Measurements from ENCODE around the gene VTI1A.

VTI1A gene

DNA sequence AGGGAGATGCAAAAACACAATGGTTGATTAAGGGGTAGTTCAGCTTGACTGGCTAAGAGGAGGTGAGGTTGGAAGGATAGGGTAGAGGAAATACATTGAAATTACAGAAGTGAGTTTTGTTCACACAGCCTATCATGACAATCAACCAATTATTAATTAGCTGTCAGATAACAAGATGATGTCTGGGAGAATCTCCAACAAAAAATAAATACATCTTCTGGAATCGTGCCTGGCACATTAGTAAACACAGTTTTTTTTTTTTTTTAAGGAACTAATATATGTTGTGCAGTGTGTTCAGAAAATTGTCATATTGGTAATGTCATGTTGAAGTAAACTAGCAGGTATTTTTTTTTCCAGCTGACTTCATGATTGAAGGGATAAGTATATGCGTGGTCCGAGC is 171.8 kb downstream of the VTI1A start:
- Histone ChIP-seq H3K79me2 (ENCODE audit: insufficient read depth, low read depth) (no peaks in the 10 kb centered on the region), H3K27ac (no peak overlapping the region), H3K9ac (no peak overlapping the region), H3K36me3 (ENCODE audit: insufficient read depth) (no peaks in the 10 kb centered on the region), H2AFZ (ENCODE audit: low read depth) (no peak overlapping the region), H4K20me1 (ENCODE audit: insufficient read depth) (no peaks in the 10 kb centered on the region), H3K4me1 (ENCODE audit: low read depth, poor library complexity, severe bottlenecking) (no peaks in the 10 kb centered on the region), H3K4me2 (no peak overlapping the region), H3K4me3 (IDR thresholded peaks at IDR 0.05; ENCODE audit: insufficient read depth, low read depth, low read length) (no peak overlapping the region), H3K27me3 (ENCODE audit: insufficient read depth, low read depth) (no peaks in the 10 kb centered on the region)
- TF ChIP-seq, protein P1, sequence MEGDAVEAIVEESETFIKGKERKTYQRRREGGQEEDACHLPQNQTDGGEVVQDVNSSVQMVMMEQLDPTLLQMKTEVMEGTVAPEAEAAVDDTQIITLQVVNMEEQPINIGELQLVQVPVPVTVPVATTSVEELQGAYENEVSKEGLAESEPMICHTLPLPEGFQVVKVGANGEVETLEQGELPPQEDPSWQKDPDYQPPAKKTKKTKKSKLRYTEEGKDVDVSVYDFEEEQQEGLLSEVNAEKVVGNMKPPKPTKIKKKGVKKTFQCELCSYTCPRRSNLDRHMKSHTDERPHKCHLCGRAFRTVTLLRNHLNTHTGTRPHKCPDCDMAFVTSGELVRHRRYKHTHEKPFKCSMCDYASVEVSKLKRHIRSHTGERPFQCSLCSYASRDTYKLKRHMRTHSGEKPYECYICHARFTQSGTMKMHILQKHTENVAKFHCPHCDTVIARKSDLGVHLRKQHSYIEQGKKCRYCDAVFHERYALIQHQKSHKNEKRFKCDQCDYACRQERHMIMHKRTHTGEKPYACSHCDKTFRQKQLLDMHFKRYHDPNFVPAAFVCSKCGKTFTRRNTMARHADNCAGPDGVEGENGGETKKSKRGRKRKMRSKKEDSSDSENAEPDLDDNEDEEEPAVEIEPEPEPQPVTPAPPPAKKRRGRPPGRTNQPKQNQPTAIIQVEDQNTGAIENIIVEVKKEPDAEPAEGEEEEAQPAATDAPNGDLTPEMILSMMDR (conservative IDR thresholded peaks at IDR 0.05; ENCODE audit: low read depth, low read length), result no peak

DNA sequence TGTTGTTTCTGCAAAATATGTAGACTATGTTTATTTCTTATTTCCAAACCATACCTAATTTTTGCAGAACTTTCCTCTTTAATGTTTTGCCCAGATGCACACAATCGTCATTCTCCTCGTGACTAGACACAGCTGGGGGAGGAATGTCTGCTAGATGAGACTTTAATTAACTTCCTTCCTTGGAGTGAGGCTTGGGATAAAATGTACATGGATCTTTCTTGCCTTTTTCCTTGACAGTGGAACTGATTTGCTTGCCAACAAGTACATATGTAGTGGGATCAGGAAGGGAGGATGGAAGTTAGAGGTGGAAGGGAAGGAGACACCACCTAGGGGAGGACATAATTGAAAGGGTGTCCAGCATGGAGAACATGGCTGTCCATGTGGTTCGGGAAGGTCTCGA is 172.5 kb downstream of the VTI1A start:
- no peak overlapping the region for H3K9ac ChIP-seq
- H3K4me3 ChIP-seq (IDR thresholded peaks at IDR 0.05; ENCODE audit: insufficient read depth, low read depth, low read length), result no peak overlapping the region
- no peaks in the 10 kb centered on the region for H3K4me1 ChIP-seq (ENCODE audit: low read depth, poor library complexity, severe bottlenecking)
- no peak overlapping the region for H3K27ac ChIP-seq
- TF ChIP-seq, protein P1 (conservative IDR thresholded peaks at IDR 0.05; ENCODE audit: low read depth, low read length), result no peak
- H2AFZ ChIP-seq (ENCODE audit: low read depth), result no peak overlapping the region
- no peak overlapping the region for H3K4me2 ChIP-seq
- H3K79me2 ChIP-seq (ENCODE audit: insufficient read depth, low read depth), result no peaks in the 10 kb centered on the region
- H4K20me1 ChIP-seq (ENCODE audit: insufficient read depth), result no peaks in the 10 kb centered on the region
- H3K27me3 ChIP-seq (ENCODE audit: insufficient read depth, low read depth), result no peaks in the 10 kb centered on the region
- no peaks in the 10 kb centered on the region for H3K36me3 ChIP-seq (ENCODE audit: insufficient read depth)

DNA sequence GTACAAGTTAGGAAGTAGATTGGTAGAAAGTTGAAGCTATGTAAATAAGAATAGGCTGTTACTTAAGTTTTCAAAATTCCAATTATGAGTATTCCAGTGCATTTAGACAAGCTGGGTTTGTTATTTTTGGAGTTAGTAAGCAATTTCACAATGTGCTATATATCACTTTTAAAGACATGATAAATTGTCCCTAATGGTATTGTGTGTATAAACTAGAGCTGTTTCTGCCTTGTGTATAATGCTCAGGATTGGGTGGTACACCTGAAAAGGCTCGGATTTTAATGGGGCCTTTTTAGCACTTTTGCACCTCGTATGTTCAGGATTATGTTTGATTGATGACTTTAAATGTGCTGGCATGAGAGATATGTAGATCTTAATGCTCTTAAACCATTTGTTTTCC is 175.8 kb downstream of the VTI1A start:
- no peaks in the 10 kb centered on the region for H3K36me3 ChIP-seq (ENCODE audit: insufficient read depth)
- TF ChIP-seq, protein P1 (conservative IDR thresholded peaks at IDR 0.05; ENCODE audit: low read depth, low read length), result no peak

DNA sequence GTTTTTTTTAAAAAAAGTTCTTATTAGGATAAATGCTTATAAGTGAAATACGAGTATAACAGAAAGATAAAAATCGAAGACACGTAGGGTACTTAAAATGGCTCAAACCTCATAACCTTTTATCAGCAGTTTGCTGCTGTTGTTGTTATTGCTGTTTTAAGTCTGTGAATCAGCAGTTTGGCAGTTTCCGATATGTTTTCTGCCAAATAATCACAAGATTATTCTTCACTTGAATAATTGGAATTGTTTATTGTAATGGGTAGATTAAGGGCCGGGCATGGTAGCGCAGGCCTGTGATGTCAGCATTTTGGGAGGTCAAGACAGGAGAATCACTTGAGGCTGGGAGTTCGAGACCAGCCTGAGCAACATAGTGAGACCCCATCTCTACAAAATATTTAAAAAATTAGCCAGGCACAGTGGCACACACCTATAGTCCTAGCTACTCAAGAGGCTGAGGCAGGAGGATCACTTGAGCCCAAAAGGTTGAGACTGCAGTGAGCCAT is 177.6 kb downstream of the VTI1A start:
- Histone ChIP-seq H3K27me3 (ENCODE audit: insufficient read depth, low read depth) (no peaks in the 10 kb centered on the region), H3K4me3 (IDR thresholded peaks at IDR 0.05; ENCODE audit: insufficient read depth, low read depth, low read length) (no peak overlapping the region), H3K4me1 (ENCODE audit: low read depth, poor library complexity, severe bottlenecking) (no peaks in the 10 kb centered on the region), H4K20me1 (ENCODE audit: insufficient read depth) (no peaks in the 10 kb centered on the region), H2AFZ (ENCODE audit: low read depth) (no peak overlapping the region), H3K9ac (no peak overlapping the region), H3K79me2 (ENCODE audit: insufficient read depth, low read depth) (no peaks in the 10 kb centered on the region), H3K36me3 (ENCODE audit: insufficient read depth) (no peaks in the 10 kb centered on the region), H3K27ac (no peak overlapping the region), H3K4me2 (no peak overlapping the region)
- TF ChIP-seq, protein P1 (conservative IDR thresholded peaks at IDR 0.05; ENCODE audit: low read depth, low read length), result no peak

More for the DNA sequence above, 175.8 kb downstream of the VTI1A start:
- no peaks in the 10 kb centered on the region for H3K4me1 ChIP-seq (ENCODE audit: low read depth, poor library complexity, severe bottlenecking)
- no peaks in the 10 kb centered on the region for H3K27me3 ChIP-seq (ENCODE audit: insufficient read depth, low read depth)
- H3K9ac ChIP-seq, result no peak overlapping the region
- H3K27ac ChIP-seq, result no peak overlapping the region
- no peak overlapping the region for H2AFZ ChIP-seq (ENCODE audit: low read depth)
- no peak overlapping the region for H3K4me3 ChIP-seq (IDR thresholded peaks at IDR 0.05; ENCODE audit: insufficient read depth, low read depth, low read length)
- H3K4me2 ChIP-seq, result no peak overlapping the region
- no peaks in the 10 kb centered on the region for H4K20me1 ChIP-seq (ENCODE audit: insufficient read depth)
- no peaks in the 10 kb centered on the region for H3K79me2 ChIP-seq (ENCODE audit: insufficient read depth, low read depth)
